ENCODE measurements around the gene ARHGAP25. TPM values are rescaled to one million over a fixed set of nuclear protein-coding genes. Genes with fewer than 3 reads are reported as not detected.
A peak's percentile ranks its signal among the peaks of the same experiment; 100 is the strongest.

The ARHGAP25 gene
- total and polyA plus RNA-seq, 4 experiments from 2014 or later = 37.1 to 163 (median 144) TPM

DNA sequence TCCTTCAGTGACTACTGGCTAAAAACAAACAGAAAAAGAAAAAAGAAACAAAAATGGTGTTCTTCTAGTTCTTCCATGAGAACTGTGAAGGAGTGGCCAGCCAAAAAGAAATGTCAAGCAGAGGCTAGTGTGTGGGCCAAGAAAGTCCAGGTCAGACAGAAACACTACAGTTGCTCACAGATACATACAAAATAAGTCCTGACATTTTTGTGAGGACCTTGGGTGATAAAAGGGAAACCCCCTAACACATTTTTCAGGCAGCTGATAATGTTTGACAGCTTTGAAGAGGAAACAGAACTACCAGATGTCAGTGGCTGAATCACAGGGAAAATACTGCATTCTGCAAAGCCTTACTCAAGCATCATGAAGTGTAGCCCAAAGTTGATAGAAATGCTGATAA, 28.1 kb downstream of the ARHGAP25 start:
- peaks cover 99% of the 10 kb centered on the region for H3K4me1 ChIP-seq (ENCODE audit: insufficient read depth, low read length)
- CTCF ChIA-PET (ENCODE audit: partially characterized antibody) = interaction anchor here (1.3 to 17.3 kb wide), 5 partner anchors 15 to 299 kb away, joined by 4 to 526 read pairs (median 4); no protein-coding TSS in a partner anchor

DNA sequence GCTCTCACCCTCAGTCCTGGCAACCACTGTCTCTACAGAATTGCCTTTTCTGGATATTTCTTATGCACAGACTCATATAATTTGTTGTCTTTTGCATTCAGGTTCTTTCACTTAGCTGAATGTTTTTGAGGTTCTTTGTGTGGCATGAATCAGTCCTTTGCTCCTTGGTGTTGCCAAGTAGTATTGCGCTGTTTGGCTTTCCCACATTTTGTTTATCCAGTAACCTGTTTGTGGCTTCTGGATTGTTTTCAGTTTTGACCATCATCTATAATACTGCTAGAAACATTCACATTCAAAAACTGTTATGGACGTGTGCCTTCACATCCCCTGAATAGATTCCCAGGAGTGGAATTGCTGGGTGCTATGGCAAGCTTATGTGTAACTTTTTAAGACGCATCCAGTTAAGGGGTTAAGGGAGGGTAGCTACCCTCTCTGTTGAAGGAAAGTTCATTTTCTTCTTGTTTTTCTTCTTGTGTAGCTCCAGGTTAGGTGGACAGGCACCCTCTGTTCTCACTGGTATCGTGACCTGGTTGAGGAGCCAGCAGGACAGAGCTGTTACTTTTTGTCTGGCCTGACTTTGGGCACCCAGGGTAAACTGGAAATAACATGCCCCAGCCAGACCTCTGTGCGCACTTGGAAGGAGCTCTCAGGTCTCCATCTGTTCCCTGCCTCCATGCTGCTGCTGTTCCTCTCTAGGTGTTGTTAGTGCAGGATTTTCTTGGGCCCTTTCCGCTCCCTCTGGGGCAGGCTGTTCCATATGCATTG, 29.6 kb downstream of the ARHGAP25 start:
- H3K27ac Mint-ChIP-seq = peak overlapping the region; percentile 96 to 99 (median 97)
- peak overlapping the region; percentile 84 to 98 (median 90) for H3K4me3 Mint-ChIP-seq
- H3K36me3 Mint-ChIP-seq = peaks cover 8 to 18% of the 10 kb centered on the region in 2 donors
- H3K4me1 Mint-ChIP-seq = peaks cover 80 to 98% (median 88%) of the 10 kb centered on the region in 4 donors
- POLR2A ChIA-PET (ENCODE audit: partially characterized antibody) = interaction anchor here (0.7 to 14.7 kb wide), 20 partner anchors 10 to 673 kb away, joined by 3 to 728 read pairs (median 5); partner anchors contain the start of genes APLF, ARHGAP25, FBXO48 and NFU1
- no peak for DNase-seq
- Histone ChIP-seq H3K36me3 (ENCODE audit: insufficient read depth, low read length) (no peaks in the 10 kb centered on the region), H3K4me3 (ENCODE audit: low read length in 2 of 2) (peak overlapping the region; percentile 33 to 61), H3K4me1 (ENCODE audit: insufficient read depth, low read length) (peaks cover 99% of the 10 kb centered on the region), H3K9me3 (ENCODE audit: control insufficient read depth in 1 of 2, low read length in 2 of 2) (no peaks in the 10 kb centered on the region), H3K27ac (ENCODE audit: low read depth, low read length) (peak overlapping the region; percentile 90), H3K27me3 (ENCODE audit: insufficient read depth, low read length) (no peaks in the 10 kb centered on the region)
- CTCF ChIA-PET (ENCODE audit: partially characterized antibody) = interaction anchor here (0.7 to 17.3 kb wide), 11 partner anchors 10 to 161 kb away, joined by 3 to 526 read pairs (median 5); partner anchors contain the start of gene ARHGAP25
- intact Hi-C loops (cut with micrococcal nuclease) = no loop called here
- H3K27me3 Mint-ChIP-seq = peaks cover 0 to 2% of the 10 kb centered on the region in 2 donors
- H3K9me3 Mint-ChIP-seq = peaks cover 0 to 4% (median 0%) of the 10 kb centered on the region in 8 donors

More for the DNA sequence above, 28.1 kb downstream of the ARHGAP25 start:
- Histone ChIP-seq H3K27ac (ENCODE audit: low read depth, low read length) (peak overlapping the region; percentile 90), H3K9me3 (ENCODE audit: control insufficient read depth in 1 of 2, low read length in 2 of 2) (no peaks in the 10 kb centered on the region), H3K4me3 (ENCODE audit: low read length in 2 of 2) (peak overlapping the region in 1 of 2 donors; percentile 33), H3K27me3 (ENCODE audit: insufficient read depth, low read length) (no peaks in the 10 kb centered on the region), H3K36me3 (ENCODE audit: insufficient read depth, low read length) (no peaks in the 10 kb centered on the region)
- Mint-ChIP-seq H3K9me3 (peaks cover 0 to 4% (median 0%) of the 10 kb centered on the region in 8 donors), H3K27me3 (peaks cover 0 to 2% of the 10 kb centered on the region in 2 donors), H3K4me3 (peak overlapping the region; percentile 18 to 91 (median 66)), H3K27ac (peak overlapping the region; percentile 78 to 98 (median 92)), H3K4me1 (peaks cover 78 to 98% (median 87%) of the 10 kb centered on the region in 4 donors), H3K36me3 (peaks cover 21 to 24% of the 10 kb centered on the region in 2 donors)
- POLR2A ChIA-PET (ENCODE audit: partially characterized antibody) = interaction anchor here (1.0 to 2.7 kb wide), 18 partner anchors 10 to 296 kb away, joined by 3 to 37 read pairs (median 5); partner anchors contain the start of genes APLF, ARHGAP25 and FBXO48
- intact Hi-C loops (cut with micrococcal nuclease) = no loop called here
- peak in 4 of 5 donors; percentile 38 to 76 (median 48) for DNase-seq

DNA sequence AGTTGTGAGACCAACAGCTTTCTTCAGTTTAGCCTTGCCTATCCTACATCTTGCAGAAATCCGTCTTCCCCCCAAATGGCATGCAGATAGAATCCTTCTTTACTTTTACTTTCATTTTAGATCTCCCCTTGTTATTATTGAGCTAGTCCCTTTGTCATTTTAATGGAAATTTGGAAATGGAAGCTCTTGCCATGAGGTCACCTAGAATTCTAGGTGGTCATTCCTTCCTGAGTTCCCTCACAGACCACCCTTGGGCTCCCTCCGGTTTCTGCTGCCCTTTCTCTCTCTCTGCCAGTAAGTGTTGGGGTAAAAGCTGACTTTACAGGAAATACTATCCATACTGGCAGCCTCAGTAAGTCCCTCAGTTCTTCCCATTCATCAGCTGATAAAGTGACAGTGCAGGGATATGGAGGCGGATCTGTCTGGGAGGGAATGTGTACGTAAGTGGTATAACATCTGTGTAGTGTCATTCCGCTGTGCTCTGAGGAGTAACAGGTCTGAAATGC, 30.2 kb downstream of the ARHGAP25 start:
- Mint-ChIP-seq H3K9me3 (peaks cover 0 to 4% (median 0%) of the 10 kb centered on the region in 8 donors), H3K4me3 (peak overlapping the region; percentile 84 to 98 (median 90)), H3K4me1 (peaks cover 82 to 98% (median 89%) of the 10 kb centered on the region in 4 donors), H3K36me3 (peaks cover 7 to 13% of the 10 kb centered on the region in 2 donors), H3K27me3 (peaks cover 0 to 2% of the 10 kb centered on the region in 2 donors), H3K27ac (peak overlapping the region; percentile 96 to 99 (median 97))
- no peaks in the 10 kb centered on the region for H3K9me3 ChIP-seq (ENCODE audit: control insufficient read depth in 1 of 2, low read length in 2 of 2)
- H3K27me3 ChIP-seq (ENCODE audit: insufficient read depth, low read length) = no peaks in the 10 kb centered on the region
- intact Hi-C loops (cut with micrococcal nuclease) = loop anchor here (5.0 kb wide), 3 partner anchors 62 to 298 kb away; partner anchors contain the start of genes APLF and FBXO48
- H3K27ac ChIP-seq (ENCODE audit: low read depth, low read length) = peak overlapping the region; percentile 90
- H3K36me3 ChIP-seq (ENCODE audit: insufficient read depth, low read length) = no peaks in the 10 kb centered on the region
- peak overlapping the region; percentile 33 to 61 for H3K4me3 ChIP-seq (ENCODE audit: low read length in 2 of 2)
- ChIA-PET POLR2A (ENCODE audit: partially characterized antibody) (interaction anchor here (0.7 to 14.7 kb wide), 20 partner anchors 9 to 673 kb away, joined by 3 to 728 read pairs (median 5); partner anchors contain the start of genes APLF, ARHGAP25, FBXO48 and NFU1), CTCF (ENCODE audit: partially characterized antibody) (interaction anchor here (0.7 to 17.3 kb wide), 10 partner anchors 9 to 160 kb away, joined by 3 to 526 read pairs (median 6); partner anchors contain the start of gene ARHGAP25)
- H3K4me1 ChIP-seq (ENCODE audit: insufficient read depth, low read length) = peaks cover 99% of the 10 kb centered on the region
- DNase-seq = peak in 1 of 5 donors; percentile 38

DNA sequence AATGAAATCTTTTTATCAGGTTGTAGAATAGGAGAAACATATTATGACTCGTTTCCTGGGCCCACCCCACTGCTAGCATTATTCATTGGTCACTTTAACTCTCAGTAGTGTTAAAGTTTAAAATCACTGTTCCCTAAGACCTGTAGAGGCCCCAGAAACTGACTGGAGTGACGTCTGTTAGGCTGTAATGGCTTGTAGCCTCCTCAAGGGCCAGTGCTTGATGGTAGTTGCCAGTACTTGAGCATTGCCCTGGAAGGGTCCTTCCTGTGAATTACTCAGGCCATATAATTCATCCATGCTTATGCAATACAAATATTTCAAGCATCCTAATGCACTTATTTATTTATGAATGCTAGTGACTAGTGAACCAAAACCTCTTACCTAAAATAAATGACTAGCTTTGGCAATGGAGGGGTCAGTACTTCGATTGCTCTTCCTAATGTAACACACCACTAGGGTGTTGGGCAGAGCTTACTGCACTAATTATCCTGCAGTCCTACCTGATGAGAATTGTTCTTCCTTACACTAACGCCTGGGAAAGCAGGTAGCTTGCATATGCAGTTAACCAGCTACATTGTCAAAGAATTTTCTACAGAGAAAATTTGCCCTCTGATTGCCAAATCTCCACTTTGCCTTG, 31.2 kb downstream of the ARHGAP25 start:
- Histone ChIP-seq H3K4me3 (ENCODE audit: low read length in 2 of 2) (peak overlapping the region; percentile 15 to 47), H3K27me3 (ENCODE audit: insufficient read depth, low read length) (no peaks in the 10 kb centered on the region), H3K27ac (ENCODE audit: low read depth, low read length) (peak overlapping the region; percentile 90), H3K9me3 (ENCODE audit: control insufficient read depth in 1 of 2, low read length in 2 of 2) (no peaks in the 10 kb centered on the region), H3K36me3 (ENCODE audit: insufficient read depth, low read length) (no peaks in the 10 kb centered on the region), H3K4me1 (ENCODE audit: insufficient read depth, low read length) (peaks cover 99% of the 10 kb centered on the region)
- CTCF ChIA-PET (ENCODE audit: partially characterized antibody) = interaction anchor here (0.7 to 17.3 kb wide), 20 partner anchors 10 to 301 kb away, joined by 3 to 526 read pairs (median 4); no protein-coding TSS in a partner anchor
- peak overlapping the region; percentile 95 to 99 (median 98) for H3K27ac Mint-ChIP-seq
- intact Hi-C loops (cut with micrococcal nuclease) = loop anchor here (1.0 to 5.0 kb wide), 6 partner anchors 13 to 299 kb away; partner anchors contain the start of genes APLF, ARHGAP25 and FBXO48
- POLR2A ChIA-PET (ENCODE audit: partially characterized antibody) = interaction anchor here (0.7 to 14.7 kb wide), 27 partner anchors 10 to 299 kb away, joined by 3 to 728 read pairs (median 7); partner anchors contain the start of genes APLF, ARHGAP25 and FBXO48
- H3K36me3 Mint-ChIP-seq = peaks cover 11 to 15% of the 10 kb centered on the region in 2 donors
- H3K4me1 Mint-ChIP-seq = peaks cover 86 to 99% (median 93%) of the 10 kb centered on the region in 4 donors
- no peak for DNase-seq
- H3K4me3 Mint-ChIP-seq = peak overlapping the region; percentile 78 to 95 (median 86)
- H3K9me3 Mint-ChIP-seq = peaks cover 0 to 4% (median 0%) of the 10 kb centered on the region in 8 donors
- H3K27me3 Mint-ChIP-seq = peaks cover 0 to 2% of the 10 kb centered on the region in 2 donors

DNA sequence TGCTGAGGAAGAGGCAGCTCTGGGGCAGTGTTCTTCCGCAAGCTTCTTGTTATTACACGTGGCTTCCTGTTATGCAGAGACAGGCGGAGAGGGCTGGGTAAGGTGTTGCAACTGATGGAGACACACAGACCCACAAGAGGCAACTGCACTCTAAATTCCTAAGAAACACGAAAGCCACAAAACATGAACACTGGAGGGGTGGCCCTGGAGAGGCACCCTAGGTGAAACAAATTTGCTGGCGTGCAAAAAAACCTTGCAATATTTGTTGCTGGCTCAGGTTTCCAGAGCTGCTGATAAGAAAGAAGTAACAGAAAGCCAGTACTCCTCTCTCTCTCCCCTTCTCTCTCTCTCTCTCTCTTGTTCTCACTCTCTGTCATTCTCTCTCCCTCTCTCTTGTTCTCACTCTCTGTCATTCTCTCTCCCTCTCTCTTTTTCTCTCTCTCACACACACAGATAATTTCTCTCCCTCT, 31.8 kb downstream of the ARHGAP25 start:
- POLR2A ChIA-PET (ENCODE audit: partially characterized antibody) = interaction anchor here (0.6 to 14.7 kb wide), 28 partner anchors 9 to 1060 kb away, joined by 3 to 728 read pairs (median 6); partner anchors contain the start of genes APLF, ARHGAP25 and FBXO48
- Histone ChIP-seq H3K36me3 (ENCODE audit: insufficient read depth, low read length) (no peaks in the 10 kb centered on the region), H3K27me3 (ENCODE audit: insufficient read depth, low read length) (no peaks in the 10 kb centered on the region), H3K4me1 (ENCODE audit: insufficient read depth, low read length) (peaks cover 99% of the 10 kb centered on the region), H3K27ac (ENCODE audit: low read depth, low read length) (peak overlapping the region; percentile 90), H3K9me3 (ENCODE audit: control insufficient read depth in 1 of 2, low read length in 2 of 2) (no peaks in the 10 kb centered on the region), H3K4me3 (ENCODE audit: low read length in 2 of 2) (peak overlapping the region; percentile 12 to 47)
- DNase-seq = peak; percentile 79 to 89 (median 81)
- H3K4me1 Mint-ChIP-seq = peaks cover 85 to 99% (median 92%) of the 10 kb centered on the region in 4 donors
- H3K36me3 Mint-ChIP-seq = peaks cover 15% of the 10 kb centered on the region in 2 donors
- peaks cover 0 to 2% of the 10 kb centered on the region in 2 donors for H3K27me3 Mint-ChIP-seq
- intact Hi-C loops (cut with micrococcal nuclease) = loop anchor here (1.0 to 5.0 kb wide), 6 partner anchors 13 to 299 kb away; partner anchors contain the start of genes APLF, ARHGAP25 and FBXO48
- H3K27ac Mint-ChIP-seq = peak overlapping the region; percentile 95 to 99 (median 98)
- peak overlapping the region; percentile 78 to 95 (median 86) for H3K4me3 Mint-ChIP-seq
- peaks cover 0 to 4% (median 0%) of the 10 kb centered on the region in 8 donors for H3K9me3 Mint-ChIP-seq
- CTCF ChIA-PET (ENCODE audit: partially characterized antibody) = interaction anchor here (0.7 to 17.3 kb wide), 20 partner anchors 9 to 302 kb away, joined by 3 to 526 read pairs (median 4); no protein-coding TSS in a partner anchor

All from CD4-positive, alpha-beta memory T cell (primary cell).